KMS-11 (cell line): ENCODE measurements around the gene CD1D.
"Not testable (repeated sequence)": the region's sequence is repeated elsewhere in the genome, so short reads cannot be mapped to it uniquely, and the experiment has no call there.

Experiments used
- H2AFZ ChIP-seq: fragments of 200-600 bp; sonication (generic); 2 replicates; pipeline ENCODE4 v1.6.1; 2016; ENCODE audit warnings: antibody characterized with exemption, mixed run types, low read depth
- H3K27ac ChIP-seq: fragments of 200-600 bp; sonication (generic); 2 replicates; pipeline ENCODE4 v1.6.1; 2016; ENCODE audit warnings: mild to moderate bottlenecking, mixed run types
- H3K27me3 ChIP-seq: fragments of 200-600 bp; sonication (generic); 2 replicates; pipeline ENCODE4 v1.6.1; 2017; ENCODE audit warnings: mild to moderate bottlenecking, low read depth, mixed run types, moderate library complexity; ENCODE audit not compliant: insufficient read depth
- H3K36me3 ChIP-seq: fragments of 200-600 bp; sonication (generic); 2 replicates; pipeline ENCODE4 v1.6.1; 2017; ENCODE audit warnings: mild to moderate bottlenecking, mixed run types; ENCODE audit not compliant: insufficient read depth
- H3K4me1 ChIP-seq: fragments of 200-600 bp; sonication (generic); 2 replicates; pipeline ENCODE4 v1.6.1; 2016; ENCODE audit warnings: mild to moderate bottlenecking, low read depth, mixed run types; ENCODE audit not compliant: poor library complexity, severe bottlenecking
- H3K4me2 ChIP-seq: fragments of 200-600 bp; sonication (generic); 2 replicates; pipeline ENCODE4 v1.7.0; 2016; ENCODE audit warnings: mild to moderate bottlenecking, mixed run types
- H3K4me3 ChIP-seq: fragments of 200-600 bp; sonication (generic); IDR thresholded peaks from 2 replicates; pipeline ENCODE4 v1.6.1; 2017; ENCODE audit warnings: low read depth, low read length, mixed read lengths; ENCODE audit not compliant: insufficient read depth
- H3K79me2 ChIP-seq: fragments of 200-600 bp; sonication (generic); 2 replicates; pipeline ENCODE4 v1.6.1; 2016; ENCODE audit warnings: low read depth, mixed run types; ENCODE audit not compliant: insufficient read depth
- H3K9ac ChIP-seq: fragments of 200-600 bp; sonication (generic); 2 replicates; pipeline ENCODE4 v1.6.1; 2016; ENCODE audit warnings: mild to moderate bottlenecking, mixed run types
- H4K20me1 ChIP-seq: fragments of 200-600 bp; sonication (generic); 2 replicates; pipeline ENCODE4 v1.6.1; 2016; ENCODE audit warnings: mild to moderate bottlenecking, mixed run types; ENCODE audit not compliant: insufficient read depth
- CTCF ChIP-seq: fragments of 200-600 bp; sonication (generic); conservative IDR thresholded peaks from 2 replicates; pipeline ENCODE4 v1.6.1; 2017; ENCODE audit warnings: low read depth, mild to moderate bottlenecking, antibody characterized with exemption, low read length, moderate library complexity, mixed read lengths

The CD1D gene

GRCh38 chr1:158176399-158176798 lies 4.3 kb upstream of the CD1D start:
- Histone ChIP-seq H3K4me3 (no peak overlapping the region), H3K79me2 (no peaks in the 10 kb centered on the region), H2AFZ (no peak overlapping the region), H3K4me1 (no peaks in the 10 kb centered on the region), H3K4me2 (no peak overlapping the region), H3K27ac (no peak overlapping the region), H3K36me3 (no peaks in the 10 kb centered on the region), H3K27me3 (peaks cover 5% of the 10 kb centered on the region; the same call in 1 of the 2 replicates), H4K20me1 (no peaks in the 10 kb centered on the region), H3K9ac (no peak overlapping the region)
- no peak for TF ChIP-seq CTCF

GRCh38 chr1:158176849-158177699 lies 3.6 kb upstream of the CD1D start:
- H3K79me2 ChIP-seq, H3K27ac ChIP-seq, H3K36me3 ChIP-seq, H3K9ac ChIP-seq, H2AFZ ChIP-seq, H3K4me1 ChIP-seq, H3K4me2 ChIP-seq, H4K20me1 ChIP-seq: not testable (repeated sequence)
- peaks cover 12% of the 10 kb centered on the region; the same call in 1 of the 2 replicates for H3K27me3 ChIP-seq
- peak overlapping the region; percentile 34 for H3K4me3 ChIP-seq

- Histone ChIP-seq H3K4me2 (no peak overlapping the region; the same call in 1 of the 2 replicates), H3K4me1 (no peaks in the 10 kb centered on the region), H2AFZ (no peak overlapping the region), H3K4me3 (peak overlapping the region; percentile 34), H3K79me2 (no peaks in the 10 kb centered on the region), H3K9ac (no peak overlapping the region), H3K27ac (no peak overlapping the region), H4K20me1 (no peaks in the 10 kb centered on the region), H3K27me3 (peaks cover 13% of the 10 kb centered on the region; the same call in 1 of the 2 replicates), H3K36me3 (no peaks in the 10 kb centered on the region)
- TF ChIP-seq CTCF: no peak
These were observed 2.8 kb upstream of the CD1D start for GRCh38 chr1:158177700-158178450.

GRCh38 chr1:158179301-158180041 lies 1.2 kb upstream of the CD1D start:
- Histone ChIP-seq H3K4me2 (no peak overlapping the region), H3K9ac (no peak overlapping the region), H4K20me1 (no peaks in the 10 kb centered on the region), H3K4me3 (no peak overlapping the region), H3K79me2 (no peaks in the 10 kb centered on the region), H3K27ac (no peak overlapping the region), H2AFZ (no peak overlapping the region), H3K4me1 (no peaks in the 10 kb centered on the region), H3K27me3 (peaks cover 13% of the 10 kb centered on the region; the same call in 1 of the 2 replicates), H3K36me3 (no peaks in the 10 kb centered on the region)
- no peak for TF ChIP-seq CTCF
